GM12892 (cell line): ENCODE data around the gene MUC7.

ENCODE experiments used
- POLR2A ChIP-seq: IDR thresholded peaks from 2 replicates; pipeline ENCODE4 v1.6.1; 2011; ENCODE audit warnings: low read depth, low read length, control low read depth
- POLR2AphosphoS5 ChIP-seq: IDR thresholded peaks from 2 replicates; pipeline ENCODE4 v1.6.1; 2011; ENCODE audit warnings: low read depth, low read length, control low read depth
- TAF1 ChIP-seq: IDR thresholded peaks from 2 replicates; pipeline ENCODE4 v1.6.1; 2011; ENCODE audit warnings: low read depth, mild to moderate bottlenecking, control low read depth, low read length, borderline replicate concordance

GRCh38 chr4:70511365-70511764 lies 39.4 kb downstream of the MUC7 start:
- TF ChIP-seq POLR2A (no peak), POLR2AphosphoS5 (no peak), TAF1 (no peak)
